Mucosa of stomach (tissue), 1 donor: ENCODE measurements around the gene CASK.

Experiments
- H3K27me3 ChIP-seq: one replicate; pipeline ENCODE4 v1.7.0; 2013; ENCODE audit warnings: mild to moderate bottlenecking, low read length; ENCODE audit not compliant: control insufficient read depth, insufficient read depth
- H3K36me3 ChIP-seq: one replicate; pipeline ENCODE4 v1.7.0; 2013; ENCODE audit warnings: low read length; ENCODE audit not compliant: control insufficient read depth, insufficient read depth
- H3K4me1 ChIP-seq: one replicate; pipeline ENCODE4 v1.7.0; 2013; ENCODE audit warnings: mild to moderate bottlenecking, low read length; ENCODE audit not compliant: control insufficient read depth, insufficient read depth
- H3K4me3 ChIP-seq: one replicate; pipeline ENCODE4 v1.7.0; 2013; ENCODE audit warnings: low read length
- H3K9ac ChIP-seq: one replicate; pipeline ENCODE4 v1.7.0; 2013; ENCODE audit warnings: mild to moderate bottlenecking, low read length, moderate library complexity
- H3K9me3 ChIP-seq: one replicate; pipeline ENCODE4 v1.7.0; 2013; ENCODE audit warnings: mild to moderate bottlenecking, low read length, moderate library complexity; ENCODE audit not compliant: control insufficient read depth
- donor health status: Pancreatic carcinoma.

CASK gene

GRCh38 chrX:41561045-41561444 is 362.3 kb downstream of the CASK start:
- Histone ChIP-seq H3K4me1 (no peaks in the 10 kb centered on the region), H3K4me3 (no peak overlapping the region), H3K36me3 (no peaks in the 10 kb centered on the region), H3K27me3 (no peaks in the 10 kb centered on the region), H3K9ac (no peak overlapping the region), H3K9me3 (no peaks in the 10 kb centered on the region)

- H3K4me1 ChIP-seq: no peaks in the 10 kb centered on the region
- no peak overlapping the region for H3K9ac ChIP-seq
- no peaks in the 10 kb centered on the region for H3K36me3 ChIP-seq
- H3K4me3 ChIP-seq: no peak overlapping the region
- no peaks in the 10 kb centered on the region for H3K9me3 ChIP-seq
- no peaks in the 10 kb centered on the region for H3K27me3 ChIP-seq
Measured at GRCh38 chrX:41559235-41560052, 363.9 kb downstream of the CASK start.

- Histone ChIP-seq H3K36me3 (no peaks in the 10 kb centered on the region), H3K4me1 (no peaks in the 10 kb centered on the region), H3K4me3 (no peak overlapping the region), H3K27me3 (no peaks in the 10 kb centered on the region), H3K9me3 (no peaks in the 10 kb centered on the region), H3K9ac (no peak overlapping the region)
Measured at GRCh38 chrX:41558531-41558930, 364.8 kb downstream of the CASK start.

- Histone ChIP-seq H3K4me3 (no peak overlapping the region), H3K36me3 (no peaks in the 10 kb centered on the region), H3K9ac (no peak overlapping the region), H3K4me1 (no peaks in the 10 kb centered on the region), H3K9me3 (no peaks in the 10 kb centered on the region), H3K27me3 (no peaks in the 10 kb centered on the region)
Measured at GRCh38 chrX:41556958-41557357, 366.4 kb downstream of the CASK start.

GRCh38 chrX:41553688-41554087 is 369.7 kb downstream of the CASK start:
- Histone ChIP-seq H3K36me3 (no peaks in the 10 kb centered on the region), H3K27me3 (no peaks in the 10 kb centered on the region), H3K9me3 (no peaks in the 10 kb centered on the region), H3K9ac (no peak overlapping the region), H3K4me3 (no peak overlapping the region), H3K4me1 (no peaks in the 10 kb centered on the region)

GRCh38 chrX:41548411-41548810 is 374.9 kb downstream of the CASK start:
- Histone ChIP-seq H3K27me3 (no peaks in the 10 kb centered on the region), H3K4me1 (no peaks in the 10 kb centered on the region), H3K36me3 (no peaks in the 10 kb centered on the region), H3K9ac (no peak overlapping the region), H3K9me3 (no peaks in the 10 kb centered on the region), H3K4me3 (no peak overlapping the region)

- H3K36me3 ChIP-seq: no peaks in the 10 kb centered on the region
- H3K9me3 ChIP-seq: no peaks in the 10 kb centered on the region
- H3K4me1 ChIP-seq: no peaks in the 10 kb centered on the region
- no peak overlapping the region for H3K9ac ChIP-seq
- H3K4me3 ChIP-seq: no peak overlapping the region
- H3K27me3 ChIP-seq: no peaks in the 10 kb centered on the region
Measured at GRCh38 chrX:41543668-41544067, 379.7 kb downstream of the CASK start.

- no peaks in the 10 kb centered on the region for H3K4me1 ChIP-seq
- H3K9me3 ChIP-seq: no peaks in the 10 kb centered on the region
- H3K36me3 ChIP-seq: no peaks in the 10 kb centered on the region
- H3K27me3 ChIP-seq: no peaks in the 10 kb centered on the region
- no peak overlapping the region for H3K4me3 ChIP-seq
- H3K9ac ChIP-seq: no peak overlapping the region
Measured at GRCh38 chrX:41543025-41543424, 380.3 kb downstream of the CASK start.

- no peaks in the 10 kb centered on the region for H3K4me1 ChIP-seq
- no peak overlapping the region for H3K4me3 ChIP-seq
- H3K9ac ChIP-seq: no peak overlapping the region
- H3K9me3 ChIP-seq: no peaks in the 10 kb centered on the region
- H3K27me3 ChIP-seq: no peaks in the 10 kb centered on the region
- H3K36me3 ChIP-seq: no peaks in the 10 kb centered on the region
Measured at GRCh38 chrX:41542536-41542935, 380.8 kb downstream of the CASK start.

- Histone ChIP-seq H3K36me3 (no peaks in the 10 kb centered on the region), H3K27me3 (no peaks in the 10 kb centered on the region), H3K9ac (no peak overlapping the region), H3K4me1 (no peaks in the 10 kb centered on the region), H3K4me3 (no peak overlapping the region), H3K9me3 (no peaks in the 10 kb centered on the region)
Measured at GRCh38 chrX:41542135-41542534, 381.2 kb downstream of the CASK start.

- Histone ChIP-seq H3K4me1 (no peaks in the 10 kb centered on the region), H3K27me3 (no peaks in the 10 kb centered on the region)
Measured at GRCh38 chrX:41541386-41541785, 382.0 kb downstream of the CASK start.

GRCh38 chrX:41538707-41539106 is 384.6 kb downstream of the CASK start:
- Histone ChIP-seq H3K9me3 (no peaks in the 10 kb centered on the region), H3K27me3 (no peaks in the 10 kb centered on the region), H3K4me3 (no peak overlapping the region), H3K4me1 (no peaks in the 10 kb centered on the region), H3K36me3 (no peaks in the 10 kb centered on the region), H3K9ac (no peak overlapping the region)

More at GRCh38 chrX:41541386-41541785, 382.0 kb downstream of the CASK start:
- H3K9me3 ChIP-seq: no peaks in the 10 kb centered on the region
- H3K9ac ChIP-seq: no peak overlapping the region
- no peaks in the 10 kb centered on the region for H3K36me3 ChIP-seq
- H3K4me3 ChIP-seq: no peak overlapping the region

GRCh38 chrX:41530085-41530484 is 393.3 kb downstream of the CASK start:
- Histone ChIP-seq H3K36me3 (no peaks in the 10 kb centered on the region), H3K27me3 (no peaks in the 10 kb centered on the region), H3K9ac (no peak overlapping the region), H3K4me1 (no peaks in the 10 kb centered on the region), H3K4me3 (no peak overlapping the region), H3K9me3 (no peaks in the 10 kb centered on the region)
